ENCODE results near the gene CFAP65. TPM values are rescaled to one million over a fixed set of nuclear protein-coding genes. Genes with fewer than 3 reads are reported as not detected.

The CFAP65 gene
- total RNA-seq, 1 experiment from 2014 or later = 0.33 TPM

- Histone ChIP-seq H3K27ac (ENCODE audit: low read length) (no peak overlapping the region), H3K36me3 (ENCODE audit: control insufficient read depth, insufficient read depth, low read length) (no peaks in the 10 kb centered on the region), H3K4me3 (ENCODE audit: low read depth in 2 of 2, low read length in 2 of 2) (no peak overlapping the region), H3K9me3 (ENCODE audit: control insufficient read depth, insufficient read depth, low read depth, low read length) (no peaks in the 10 kb centered on the region), H3K4me1 (ENCODE audit: control insufficient read depth, insufficient read depth, low read length) (no peaks in the 10 kb centered on the region), H3K27me3 (ENCODE audit: control insufficient read depth, insufficient read depth, low read length) (peaks cover 13% of the 10 kb centered on the region)
- no peak for DNase-seq (ENCODE audit: low read depth, low spot score)
- ATAC-seq = no peak
- CTCF ChIA-PET = interaction anchor here (1.5 kb wide), 1 partner anchor 11 kb away, joined by 3 read pairs; no protein-coding TSS in a partner anchor
- POLR2A ChIA-PET = no interaction called here
- in situ Hi-C loops (cut with HindIII; ENCODE audit: low pct_unique_long_range_greater_than_20kb, low sequenced_read_pairs) = no loop called here
- TF ChIP-seq TCF7L2 (IDR thresholded peaks at IDR 0.05; ENCODE audit: low read depth, low read length) (no peak), POLR2AphosphoS5 (IDR thresholded peaks at IDR 0.05; ENCODE audit: low read depth, low read length) (no peak), REST (IDR thresholded peaks at IDR 0.05; ENCODE audit: insufficient read depth in 1 of 2, low read depth in 2 of 2, low read length in 1 of 2) (no peak), SIN3A (IDR thresholded peaks at IDR 0.05; ENCODE audit: borderline replicate concordance, insufficient read depth, low read depth, low read length) (no peak), CTCF (IDR thresholded peaks at IDR 0.05) (no peak)
- BruUV-seq (replicated peaks) = no TSS peak
- intact Hi-C loops (cut with micrococcal nuclease; ENCODE audit: unreplicated experiment) = no loop called here
Measured at GRCh38 chr2:219037783-219038499, 3.4 kb downstream of the CFAP65 start.

GRCh38 chr2:219035942-219036341, 5.4 kb downstream of the CFAP65 start:
- TF ChIP-seq REST (IDR thresholded peaks at IDR 0.05; ENCODE audit: insufficient read depth in 1 of 2, low read depth in 2 of 2, low read length in 1 of 2) (no peak), TCF7L2 (IDR thresholded peaks at IDR 0.05; ENCODE audit: low read depth, low read length) (no peak), SIN3A (IDR thresholded peaks at IDR 0.05; ENCODE audit: borderline replicate concordance, insufficient read depth, low read depth, low read length) (no peak), CTCF (IDR thresholded peaks at IDR 0.05) (no peak), POLR2AphosphoS5 (IDR thresholded peaks at IDR 0.05; ENCODE audit: low read depth, low read length) (no peak)
- intact Hi-C loops (cut with micrococcal nuclease; ENCODE audit: unreplicated experiment) = no loop called here
- Histone ChIP-seq H3K27ac (ENCODE audit: low read length) (no peak overlapping the region), H3K27me3 (ENCODE audit: control insufficient read depth, insufficient read depth, low read length) (peaks cover 3% of the 10 kb centered on the region), H3K9me3 (ENCODE audit: control insufficient read depth, insufficient read depth, low read depth, low read length) (no peaks in the 10 kb centered on the region), H3K4me3 (ENCODE audit: low read depth in 2 of 2, low read length in 2 of 2) (no peak overlapping the region), H3K36me3 (ENCODE audit: control insufficient read depth, insufficient read depth, low read length) (no peaks in the 10 kb centered on the region), H3K4me1 (ENCODE audit: control insufficient read depth, insufficient read depth, low read length) (no peaks in the 10 kb centered on the region)
- ChIA-PET CTCF (no interaction called here), POLR2A (no interaction called here)
- DNase-seq (ENCODE audit: low read depth, low spot score) (no peak), ATAC-seq (no peak)
- in situ Hi-C loops (cut with HindIII; ENCODE audit: low pct_unique_long_range_greater_than_20kb, low sequenced_read_pairs) = no loop called here
- BruUV-seq (replicated peaks) = no TSS peak

All from Panc1 (cell line).